ENCODE measurements around the gene MORC3.

MORC3 gene

GRCh38 chr21:36349315-36349714 lies 29.3 kb downstream of the MORC3 start:
- Histone ChIP-seq H3K27ac (ENCODE audit: low read depth in 2 of 2, low read length in 2 of 2) (no peak overlapping the region), H3K9me3 (ENCODE audit: control insufficient read depth in 2 of 2, low read length in 2 of 2) (no peaks in the 10 kb centered on the region)

GRCh38 chr21:36350282-36350910 lies 30.4 kb downstream of the MORC3 start:
- no peaks in the 10 kb centered on the region for H3K4me1 ChIP-seq (ENCODE audit: control insufficient read depth in 2 of 2, insufficient read depth in 2 of 2, low read length in 2 of 2)
- H3K4me3 ChIP-seq (ENCODE audit: low read length in 2 of 2) = no peak overlapping the region
- H3K9ac ChIP-seq (ENCODE audit: low read depth in 1 of 2, low read length in 2 of 2) = no peak overlapping the region
- peaks cover 32 to 58% of the 10 kb centered on the region in 2 donors for H3K36me3 ChIP-seq (ENCODE audit: control insufficient read depth in 2 of 2, insufficient read depth in 2 of 2, low read length in 2 of 2)
- H3K9me3 ChIP-seq (ENCODE audit: control insufficient read depth in 2 of 2, low read length in 2 of 2) = no peaks in the 10 kb centered on the region
- H3K27ac ChIP-seq (ENCODE audit: low read depth in 2 of 2, low read length in 2 of 2) = no peak overlapping the region
- no peaks in the 10 kb centered on the region for H3K27me3 ChIP-seq (ENCODE audit: control insufficient read depth in 2 of 2, insufficient read depth in 2 of 2, low read length in 2 of 2)

More at GRCh38 chr21:36349315-36349714, 29.3 kb downstream of the MORC3 start:
- H3K36me3 ChIP-seq (ENCODE audit: control insufficient read depth in 2 of 2, insufficient read depth in 2 of 2, low read length in 2 of 2) = peaks cover 31 to 56% of the 10 kb centered on the region in 2 donors
- H3K27me3 ChIP-seq (ENCODE audit: control insufficient read depth in 2 of 2, insufficient read depth in 2 of 2, low read length in 2 of 2) = no peaks in the 10 kb centered on the region
- no peak overlapping the region for H3K9ac ChIP-seq (ENCODE audit: low read depth in 1 of 2, low read length in 2 of 2)
- no peak overlapping the region for H3K4me3 ChIP-seq (ENCODE audit: low read length in 2 of 2)
- no peaks in the 10 kb centered on the region for H3K4me1 ChIP-seq (ENCODE audit: control insufficient read depth in 2 of 2, insufficient read depth in 2 of 2, low read length in 2 of 2)

- Histone ChIP-seq H3K4me1 (ENCODE audit: control insufficient read depth in 2 of 2, insufficient read depth in 2 of 2, low read length in 2 of 2) (no peaks in the 10 kb centered on the region), H3K9ac (ENCODE audit: low read depth in 1 of 2, low read length in 2 of 2) (no peak overlapping the region), H3K27ac (ENCODE audit: low read depth in 2 of 2, low read length in 2 of 2) (no peak overlapping the region), H3K27me3 (ENCODE audit: control insufficient read depth in 2 of 2, insufficient read depth in 2 of 2, low read length in 2 of 2) (no peaks in the 10 kb centered on the region), H3K9me3 (ENCODE audit: control insufficient read depth in 2 of 2, low read length in 2 of 2) (no peaks in the 10 kb centered on the region), H3K4me3 (ENCODE audit: low read length in 2 of 2) (no peak overlapping the region), H3K36me3 (ENCODE audit: control insufficient read depth in 2 of 2, insufficient read depth in 2 of 2, low read length in 2 of 2) (peaks cover 28 to 52% of the 10 kb centered on the region in 2 donors)
Observed at GRCh38 chr21:36354918-36355680, 35.1 kb downstream of the MORC3 start.

GRCh38 chr21:36355868-36356267 lies 35.9 kb downstream of the MORC3 start:
- no peaks in the 10 kb centered on the region for H3K4me1 ChIP-seq (ENCODE audit: control insufficient read depth in 2 of 2, insufficient read depth in 2 of 2, low read length in 2 of 2)
- H3K27ac ChIP-seq (ENCODE audit: low read depth in 2 of 2, low read length in 2 of 2) = no peak overlapping the region
- H3K9me3 ChIP-seq (ENCODE audit: control insufficient read depth in 2 of 2, low read length in 2 of 2) = no peaks in the 10 kb centered on the region
- H3K4me3 ChIP-seq (ENCODE audit: low read length in 2 of 2) = no peak overlapping the region
- no peaks in the 10 kb centered on the region for H3K27me3 ChIP-seq (ENCODE audit: control insufficient read depth in 2 of 2, insufficient read depth in 2 of 2, low read length in 2 of 2)
- H3K36me3 ChIP-seq (ENCODE audit: control insufficient read depth in 2 of 2, insufficient read depth in 2 of 2, low read length in 2 of 2) = peaks cover 34 to 59% of the 10 kb centered on the region in 2 donors
- H3K9ac ChIP-seq (ENCODE audit: low read depth in 1 of 2, low read length in 2 of 2) = no peak overlapping the region

- Histone ChIP-seq H3K4me3 (ENCODE audit: low read length in 2 of 2) (no peak overlapping the region), H3K9me3 (ENCODE audit: control insufficient read depth in 2 of 2, low read length in 2 of 2) (no peaks in the 10 kb centered on the region), H3K4me1 (ENCODE audit: control insufficient read depth in 2 of 2, insufficient read depth in 2 of 2, low read length in 2 of 2) (no peaks in the 10 kb centered on the region), H3K27me3 (ENCODE audit: control insufficient read depth in 2 of 2, insufficient read depth in 2 of 2, low read length in 2 of 2) (no peaks in the 10 kb centered on the region), H3K9ac (ENCODE audit: low read depth in 1 of 2, low read length in 2 of 2) (no peak overlapping the region), H3K27ac (ENCODE audit: low read depth in 2 of 2, low read length in 2 of 2) (no peak overlapping the region), H3K36me3 (ENCODE audit: control insufficient read depth in 2 of 2, insufficient read depth in 2 of 2, low read length in 2 of 2) (peaks cover 50 to 67% of the 10 kb centered on the region in 2 donors)
Observed at GRCh38 chr21:36359185-36359584, 39.2 kb downstream of the MORC3 start.

- Histone ChIP-seq H3K27ac (ENCODE audit: low read depth in 2 of 2, low read length in 2 of 2) (no peak overlapping the region), H3K4me3 (ENCODE audit: low read length in 2 of 2) (no peak overlapping the region), H3K9ac (ENCODE audit: low read depth in 1 of 2, low read length in 2 of 2) (no peak overlapping the region), H3K36me3 (ENCODE audit: control insufficient read depth in 2 of 2, insufficient read depth in 2 of 2, low read length in 2 of 2) (peaks cover 71 to 76% of the 10 kb centered on the region in 2 donors), H3K9me3 (ENCODE audit: control insufficient read depth in 2 of 2, low read length in 2 of 2) (no peaks in the 10 kb centered on the region), H3K27me3 (ENCODE audit: control insufficient read depth in 2 of 2, insufficient read depth in 2 of 2, low read length in 2 of 2) (no peaks in the 10 kb centered on the region), H3K4me1 (ENCODE audit: control insufficient read depth in 2 of 2, insufficient read depth in 2 of 2, low read length in 2 of 2) (no peaks in the 10 kb centered on the region)
Observed at GRCh38 chr21:36369064-36369685, 49.2 kb downstream of the MORC3 start.

- peaks cover 0 to 5% of the 10 kb centered on the region in 2 donors for H3K4me1 ChIP-seq (ENCODE audit: control insufficient read depth in 2 of 2, insufficient read depth in 2 of 2, low read length in 2 of 2)
- H3K27me3 ChIP-seq (ENCODE audit: control insufficient read depth in 2 of 2, insufficient read depth in 2 of 2, low read length in 2 of 2) = no peaks in the 10 kb centered on the region
- peaks cover 39 to 40% of the 10 kb centered on the region in 2 donors for H3K36me3 ChIP-seq (ENCODE audit: control insufficient read depth in 2 of 2, insufficient read depth in 2 of 2, low read length in 2 of 2)
- H3K9ac ChIP-seq (ENCODE audit: low read depth in 1 of 2, low read length in 2 of 2) = no peak overlapping the region
- no peak overlapping the region for H3K27ac ChIP-seq (ENCODE audit: low read depth in 2 of 2, low read length in 2 of 2)
- H3K9me3 ChIP-seq (ENCODE audit: control insufficient read depth in 2 of 2, low read length in 2 of 2) = no peaks in the 10 kb centered on the region
- H3K4me3 ChIP-seq (ENCODE audit: low read length in 2 of 2) = no peak overlapping the region
Observed at GRCh38 chr21:36375994-36376393, 56.0 kb downstream of the MORC3 start.

- Histone ChIP-seq H3K27me3 (ENCODE audit: control insufficient read depth in 2 of 2, insufficient read depth in 2 of 2, low read length in 2 of 2) (no peaks in the 10 kb centered on the region), H3K36me3 (ENCODE audit: control insufficient read depth in 2 of 2, insufficient read depth in 2 of 2, low read length in 2 of 2) (peaks cover 28 to 29% of the 10 kb centered on the region in 2 donors), H3K4me3 (ENCODE audit: low read length in 2 of 2) (no peak overlapping the region), H3K4me1 (ENCODE audit: control insufficient read depth in 2 of 2, insufficient read depth in 2 of 2, low read length in 2 of 2) (peaks cover 0 to 5% of the 10 kb centered on the region in 2 donors), H3K27ac (ENCODE audit: low read depth in 2 of 2, low read length in 2 of 2) (no peak overlapping the region), H3K9ac (ENCODE audit: low read depth in 1 of 2, low read length in 2 of 2) (no peak overlapping the region), H3K9me3 (ENCODE audit: control insufficient read depth in 2 of 2, low read length in 2 of 2) (no peaks in the 10 kb centered on the region)
Observed at GRCh38 chr21:36377391-36377842, 57.4 kb downstream of the MORC3 start.

GRCh38 chr21:36379251-36379650 lies 59.3 kb downstream of the MORC3 start:
- no peak overlapping the region for H3K9ac ChIP-seq (ENCODE audit: low read depth in 1 of 2, low read length in 2 of 2)
- H3K9me3 ChIP-seq (ENCODE audit: control insufficient read depth in 2 of 2, low read length in 2 of 2) = no peaks in the 10 kb centered on the region
- peaks cover 0 to 5% of the 10 kb centered on the region in 2 donors for H3K4me1 ChIP-seq (ENCODE audit: control insufficient read depth in 2 of 2, insufficient read depth in 2 of 2, low read length in 2 of 2)
- H3K36me3 ChIP-seq (ENCODE audit: control insufficient read depth in 2 of 2, insufficient read depth in 2 of 2, low read length in 2 of 2) = peaks cover 15% of the 10 kb centered on the region in 2 donors
- H3K4me3 ChIP-seq (ENCODE audit: low read length in 2 of 2) = no peak overlapping the region
- H3K27me3 ChIP-seq (ENCODE audit: control insufficient read depth in 2 of 2, insufficient read depth in 2 of 2, low read length in 2 of 2) = no peaks in the 10 kb centered on the region
- no peak overlapping the region for H3K27ac ChIP-seq (ENCODE audit: low read depth in 2 of 2, low read length in 2 of 2)

Measured in mucosa of rectum (tissue), 2 donors.